Glutamatergic neuron (in vitro differentiated cells): Measurements from ENCODE around the gene CDH4. TPM values are rescaled to one million over a fixed set of nuclear protein-coding genes. Genes with fewer than 3 reads are reported as not detected.

Source experiments
- DNase-seq: peaks from one replicate; pipeline ENCODE4 v3.0.0; 2022
- H3K27ac Mint-ChIP-seq: one replicate; pipeline ENCODE4 v1.8.0; 2020; ENCODE audit warnings: mild to moderate bottlenecking, mixed read lengths, inconsistent platforms; ENCODE audit not compliant: unreplicated experiment
- H3K27me3 Mint-ChIP-seq: one replicate; pipeline ENCODE4 v1.8.0; 2020; ENCODE audit warnings: mild to moderate bottlenecking, moderate library complexity, mixed read lengths, inconsistent platforms; ENCODE audit not compliant: unreplicated experiment
- H3K36me3 Mint-ChIP-seq: one replicate; pipeline ENCODE4 v1.8.0; 2020; ENCODE audit warnings: mild to moderate bottlenecking, mixed read lengths, inconsistent platforms; ENCODE audit not compliant: unreplicated experiment
- H3K4me1 Mint-ChIP-seq: one replicate; pipeline ENCODE4 v1.8.0; 2020; ENCODE audit warnings: mild to moderate bottlenecking, low read depth, mixed read lengths, inconsistent platforms; ENCODE audit not compliant: unreplicated experiment
- H3K4me3 Mint-ChIP-seq: one replicate; pipeline ENCODE4 v1.8.0; 2020; ENCODE audit warnings: mild to moderate bottlenecking, mixed read lengths, inconsistent platforms; ENCODE audit not compliant: unreplicated experiment
- H3K9me3 Mint-ChIP-seq: one replicate; pipeline ENCODE4 v1.8.0; 2020; ENCODE audit warnings: mild to moderate bottlenecking, moderate library complexity, mixed read lengths, inconsistent platforms; ENCODE audit not compliant: unreplicated experiment
- total RNA-seq: library from RNA; stranded (reverse); fragmentation: NEBNext Ultra II Directional; extraction: Animal tissue kit (Norgen Biotek cat#: 25700); gene quantifications from one replicate; pipeline ENCODE4 v1.2.1, GENCODE V29; 2021; ENCODE audit not compliant: unreplicated experiment
- TF ChIP-seq, protein P1 (sequence below): fragments of 200-600 bp; sonication (generic); IDR thresholded peaks from one replicate; pipeline ENCODE4 v1.5.0; 2021; ENCODE audit not compliant: partially characterized antibody, unreplicated experiment

The CDH4 gene
- total RNA-seq, 1 donor from 2014 or later: 1.2 TPM

DNA sequence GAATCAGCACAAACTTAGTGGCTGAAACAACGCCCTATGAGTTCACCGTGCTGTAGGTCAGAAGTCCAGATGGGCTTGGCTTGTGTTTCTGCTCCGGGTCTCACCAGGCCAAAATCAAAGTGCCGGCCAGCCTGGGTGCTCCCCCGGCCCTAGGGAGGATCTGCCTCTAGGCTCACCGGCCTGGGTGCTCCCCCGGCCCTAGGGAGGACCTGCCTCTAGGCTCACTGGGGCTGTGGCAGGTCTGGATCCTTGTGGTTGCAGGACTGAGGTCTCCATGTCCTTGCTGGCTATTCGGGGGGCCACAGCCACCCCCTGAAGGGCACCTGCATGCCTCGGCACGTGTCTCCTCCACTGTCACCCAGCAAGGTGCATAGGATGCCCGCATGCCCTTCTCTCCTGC, 597.3 kb downstream of the CDH4 start:
- TF ChIP-seq, protein P1, sequence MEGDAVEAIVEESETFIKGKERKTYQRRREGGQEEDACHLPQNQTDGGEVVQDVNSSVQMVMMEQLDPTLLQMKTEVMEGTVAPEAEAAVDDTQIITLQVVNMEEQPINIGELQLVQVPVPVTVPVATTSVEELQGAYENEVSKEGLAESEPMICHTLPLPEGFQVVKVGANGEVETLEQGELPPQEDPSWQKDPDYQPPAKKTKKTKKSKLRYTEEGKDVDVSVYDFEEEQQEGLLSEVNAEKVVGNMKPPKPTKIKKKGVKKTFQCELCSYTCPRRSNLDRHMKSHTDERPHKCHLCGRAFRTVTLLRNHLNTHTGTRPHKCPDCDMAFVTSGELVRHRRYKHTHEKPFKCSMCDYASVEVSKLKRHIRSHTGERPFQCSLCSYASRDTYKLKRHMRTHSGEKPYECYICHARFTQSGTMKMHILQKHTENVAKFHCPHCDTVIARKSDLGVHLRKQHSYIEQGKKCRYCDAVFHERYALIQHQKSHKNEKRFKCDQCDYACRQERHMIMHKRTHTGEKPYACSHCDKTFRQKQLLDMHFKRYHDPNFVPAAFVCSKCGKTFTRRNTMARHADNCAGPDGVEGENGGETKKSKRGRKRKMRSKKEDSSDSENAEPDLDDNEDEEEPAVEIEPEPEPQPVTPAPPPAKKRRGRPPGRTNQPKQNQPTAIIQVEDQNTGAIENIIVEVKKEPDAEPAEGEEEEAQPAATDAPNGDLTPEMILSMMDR: no peak
- H3K27ac Mint-ChIP-seq: no peak overlapping the region
- H3K4me3 Mint-ChIP-seq: no peak overlapping the region
- peaks cover 7% of the 10 kb centered on the region for H3K27me3 Mint-ChIP-seq
- peaks cover 6% of the 10 kb centered on the region for H3K9me3 Mint-ChIP-seq
- H3K4me1 Mint-ChIP-seq: peaks cover 2% of the 10 kb centered on the region
- H3K36me3 Mint-ChIP-seq: peaks cover 10% of the 10 kb centered on the region
- DNase-seq: no peak

DNA sequence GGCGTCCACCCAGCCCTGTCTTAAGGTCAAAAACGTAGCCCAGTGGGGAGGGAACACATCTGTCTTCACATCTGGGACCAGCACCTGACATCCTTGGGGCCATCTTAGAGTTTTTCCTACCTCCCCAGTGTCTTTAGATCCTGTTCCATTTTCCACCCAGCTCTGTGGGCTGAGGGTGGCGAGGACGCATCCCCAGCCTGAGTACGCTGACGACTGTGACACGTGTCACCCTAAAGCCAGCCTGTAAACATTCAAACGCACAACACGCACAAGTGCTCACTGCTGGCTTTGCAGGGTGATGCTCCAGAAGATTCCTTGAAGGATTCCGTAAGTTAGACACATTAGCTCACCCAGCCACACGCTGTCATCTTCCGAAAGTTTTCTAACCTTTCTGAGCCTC, 597.8 kb downstream of the CDH4 start:
- H3K4me3 Mint-ChIP-seq: no peak overlapping the region
- peaks cover 4% of the 10 kb centered on the region for H3K27me3 Mint-ChIP-seq
- TF ChIP-seq, protein P1: no peak
- DNase-seq: no peak
- peaks cover 2% of the 10 kb centered on the region for H3K4me1 Mint-ChIP-seq
- no peak overlapping the region for H3K27ac Mint-ChIP-seq
- H3K9me3 Mint-ChIP-seq: peaks cover 6% of the 10 kb centered on the region
- peaks cover 10% of the 10 kb centered on the region for H3K36me3 Mint-ChIP-seq

DNA sequence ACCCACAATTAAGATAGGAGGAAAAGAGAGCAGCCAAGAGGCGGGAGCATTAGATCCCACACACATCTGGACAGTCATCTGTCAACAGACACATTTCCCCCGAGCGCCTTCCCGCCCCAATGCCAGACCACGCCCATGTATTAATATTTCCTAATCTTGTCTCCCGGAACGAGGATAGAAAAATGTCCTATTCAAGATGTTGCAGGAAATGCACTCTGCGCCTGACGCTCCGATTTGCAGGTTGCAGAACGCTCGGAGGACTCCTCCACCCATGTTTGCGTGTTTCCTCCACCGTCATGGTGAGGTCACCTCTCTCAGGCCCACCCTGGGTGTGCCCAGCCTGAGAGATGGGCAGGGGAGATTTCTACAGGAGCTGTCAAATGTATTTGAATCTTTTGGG, 598.4 kb downstream of the CDH4 start:
- peaks cover 4% of the 10 kb centered on the region for H3K27me3 Mint-ChIP-seq
- peaks cover 10% of the 10 kb centered on the region for H3K36me3 Mint-ChIP-seq
- TF ChIP-seq, protein P1: no peak
- peaks cover 6% of the 10 kb centered on the region for H3K9me3 Mint-ChIP-seq
- no peak for DNase-seq
- peaks cover 2% of the 10 kb centered on the region for H3K4me1 Mint-ChIP-seq
- no peak overlapping the region for H3K4me3 Mint-ChIP-seq
- no peak overlapping the region for H3K27ac Mint-ChIP-seq

DNA sequence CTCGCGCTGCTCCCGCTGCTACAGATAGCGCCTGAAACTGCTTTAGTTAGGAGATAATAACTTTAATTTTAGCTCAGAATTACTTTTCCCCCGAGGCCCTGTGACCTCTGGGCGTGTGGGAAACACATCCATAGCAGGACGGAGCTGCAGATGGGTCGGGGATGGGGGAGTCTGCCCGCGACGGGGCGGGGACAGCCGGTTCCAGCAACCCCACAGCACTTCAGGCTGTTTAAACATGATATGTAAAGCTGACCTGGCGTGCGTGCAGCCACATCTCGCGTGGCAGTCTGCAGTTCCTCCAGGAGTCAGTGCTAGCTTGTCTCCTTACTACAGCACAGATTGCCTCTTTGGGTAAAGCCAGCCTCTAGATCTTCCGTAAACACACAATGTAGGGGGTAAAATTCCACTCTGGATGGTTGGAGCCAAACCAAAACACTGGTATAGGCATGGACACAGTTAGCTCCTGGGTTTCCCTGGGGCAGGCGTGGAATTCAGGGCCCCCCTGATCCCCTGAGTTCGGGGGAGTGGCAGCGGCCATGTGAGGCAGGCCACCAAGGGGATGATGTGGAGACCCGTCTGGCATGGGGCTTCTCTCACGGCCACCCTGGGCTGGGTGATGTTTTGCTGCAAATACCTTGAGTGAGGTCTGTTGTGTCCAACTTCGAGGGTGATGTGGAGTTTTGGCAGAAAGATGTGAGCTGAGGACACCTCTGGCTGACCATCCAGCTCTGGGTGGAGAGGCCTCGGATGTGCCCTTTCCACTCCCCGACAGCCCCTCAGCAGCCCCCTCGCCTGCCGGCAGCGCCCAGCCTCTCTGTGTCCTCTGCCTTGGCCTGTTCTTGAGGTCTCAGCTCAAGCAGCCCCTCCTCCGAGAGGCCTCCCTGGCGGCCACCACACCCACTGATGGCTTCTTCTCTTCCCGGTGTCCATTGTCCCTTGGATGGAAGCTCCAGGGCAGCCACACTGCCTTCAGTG, 599.2 kb downstream of the CDH4 start:
- peaks cover 4% of the 10 kb centered on the region for H3K27me3 Mint-ChIP-seq
- peaks cover 2% of the 10 kb centered on the region for H3K4me1 Mint-ChIP-seq
- no peak overlapping the region for H3K27ac Mint-ChIP-seq
- H3K9me3 Mint-ChIP-seq: peaks cover 9% of the 10 kb centered on the region
- H3K36me3 Mint-ChIP-seq: peaks cover 9% of the 10 kb centered on the region
- TF ChIP-seq, protein P1: no peak
- DNase-seq: no peak
- no peak overlapping the region for H3K4me3 Mint-ChIP-seq
